DMS 273 treated with DMSO at 0.1 percent for 48 hours (cell line): ENCODE measurements around the gene RDH16.
"Not testable (repeated sequence)": the region's sequence is repeated elsewhere in the genome, so short reads cannot be mapped to it uniquely, and the experiment has no call there.

Source experiments
- DNase-seq: peaks from one replicate; lab custom pipeline; 2025; lab: John Stamatoyannopoulos, UW

The RDH16 gene

DNA sequence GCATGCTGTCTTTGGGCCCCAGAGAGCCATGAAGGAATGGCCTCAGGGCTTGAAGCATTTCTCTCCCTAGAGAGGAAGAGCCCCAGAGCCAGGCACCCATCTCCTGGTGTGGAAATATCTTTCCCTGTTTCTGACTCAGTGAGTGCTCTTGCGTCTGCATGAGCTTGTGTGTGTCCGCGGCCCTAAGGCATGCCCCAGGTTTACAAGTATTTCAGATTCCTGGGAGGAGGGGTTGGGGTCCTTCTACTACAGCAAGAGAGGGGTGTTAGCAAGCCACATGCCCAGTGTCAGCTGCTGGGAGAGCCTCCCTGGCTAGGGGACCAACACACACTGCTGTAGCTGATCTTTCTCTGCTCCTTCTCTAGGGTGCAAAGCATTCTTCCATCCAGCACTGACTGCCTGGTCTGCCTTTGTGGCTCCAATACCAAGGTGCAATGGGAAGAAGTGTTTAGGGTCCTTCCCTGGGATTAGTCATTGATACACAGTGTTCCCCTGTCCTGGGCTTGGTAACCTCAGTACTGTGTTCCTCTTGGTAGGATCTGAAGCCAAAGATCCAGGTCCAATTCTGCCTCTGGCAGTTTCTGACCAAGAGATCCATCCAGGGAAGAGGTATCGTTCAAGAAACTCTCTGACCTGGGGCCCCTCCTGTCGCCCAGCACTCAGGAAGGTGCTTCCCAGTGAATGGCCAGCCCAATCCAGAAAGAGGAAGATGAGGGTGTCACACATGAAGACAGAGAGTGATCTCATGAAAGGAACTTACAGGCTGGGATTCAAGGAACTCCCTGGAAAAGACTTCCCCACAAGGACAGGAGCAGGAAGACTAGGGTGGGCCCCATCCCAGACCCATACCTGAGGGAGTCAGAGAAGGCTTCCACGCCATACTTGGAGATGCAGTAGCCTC, 3.1 kb downstream of the RDH16 start:
- no peak for DNase-seq

DNA sequence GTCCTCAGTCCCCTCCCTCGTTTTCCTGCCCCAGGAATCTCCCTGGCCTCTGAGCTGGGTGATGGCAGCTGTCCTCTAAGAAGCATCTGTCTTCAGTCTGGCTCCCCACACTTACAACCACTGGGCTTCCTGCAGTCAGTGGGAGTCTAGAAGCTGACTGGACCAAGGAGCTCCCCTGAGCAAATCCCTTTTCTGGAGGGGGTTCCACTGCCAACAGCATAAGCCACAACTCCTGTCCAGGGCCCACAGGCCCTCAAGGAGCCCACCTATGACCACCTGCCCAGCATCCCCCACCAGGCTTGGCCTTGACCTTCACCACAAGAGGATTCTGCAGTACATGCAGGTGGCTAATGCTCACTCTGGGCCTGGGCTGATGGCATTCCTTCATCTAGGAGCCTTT, 4.1 kb downstream of the RDH16 start:
- no peak for DNase-seq

DNA sequence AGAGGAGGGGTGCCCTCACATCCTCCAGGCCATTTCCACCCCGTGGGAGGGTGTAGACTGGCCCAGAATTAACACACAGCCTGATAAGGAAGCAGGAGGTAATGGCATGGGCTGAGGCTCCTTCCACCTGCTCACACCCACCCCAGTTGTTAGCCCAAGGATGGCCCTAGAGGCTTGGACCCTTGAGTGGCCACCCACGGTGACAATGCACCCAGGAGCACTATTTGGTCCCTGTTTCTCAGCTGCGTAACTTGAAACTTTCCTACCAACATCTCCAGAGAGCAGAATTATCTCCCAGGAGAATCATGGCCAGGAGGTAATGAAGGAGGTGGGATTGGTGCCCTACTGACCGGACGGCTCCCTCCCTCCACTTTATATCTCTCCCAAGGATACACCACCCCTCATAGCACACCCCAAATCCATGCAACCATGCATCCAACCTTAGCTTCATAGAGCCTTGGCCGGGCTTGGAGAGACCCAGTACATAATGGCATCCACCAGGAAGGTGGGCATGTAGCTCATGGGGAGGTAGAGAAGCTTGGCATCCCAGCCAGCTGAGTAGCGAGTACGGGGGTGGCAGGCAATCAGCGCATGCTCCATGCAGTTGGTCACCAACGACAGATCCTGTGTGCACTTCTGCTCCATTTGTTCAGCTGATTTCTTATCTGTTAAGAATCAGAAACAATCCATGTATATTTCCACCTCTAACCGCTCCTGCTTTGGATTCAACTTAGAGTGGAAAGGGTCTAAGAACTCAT, 5.6 kb downstream of the RDH16 start:
- no peak for DNase-seq

DNA sequence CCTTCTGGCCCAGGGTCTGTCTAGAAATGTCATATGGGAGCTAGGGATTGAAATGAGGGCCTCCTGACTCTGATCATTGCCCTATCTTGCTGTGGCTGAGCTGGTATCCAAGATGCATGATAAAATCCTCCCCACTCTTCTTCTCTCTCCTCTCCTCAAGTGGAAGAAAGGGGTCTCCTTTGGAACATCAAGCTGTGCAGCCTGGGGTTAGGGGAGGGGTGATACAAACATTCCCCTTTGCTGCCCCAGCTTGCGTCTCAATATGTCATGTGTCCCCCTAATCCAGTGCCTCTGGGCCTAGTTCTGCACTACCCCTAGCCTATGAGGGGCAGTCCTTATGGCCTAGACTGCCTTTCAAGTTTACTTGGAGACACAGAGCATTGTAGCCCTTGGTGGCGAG, 8.5 kb downstream of the RDH16 start:
- DNase-seq = no peak

DNA sequence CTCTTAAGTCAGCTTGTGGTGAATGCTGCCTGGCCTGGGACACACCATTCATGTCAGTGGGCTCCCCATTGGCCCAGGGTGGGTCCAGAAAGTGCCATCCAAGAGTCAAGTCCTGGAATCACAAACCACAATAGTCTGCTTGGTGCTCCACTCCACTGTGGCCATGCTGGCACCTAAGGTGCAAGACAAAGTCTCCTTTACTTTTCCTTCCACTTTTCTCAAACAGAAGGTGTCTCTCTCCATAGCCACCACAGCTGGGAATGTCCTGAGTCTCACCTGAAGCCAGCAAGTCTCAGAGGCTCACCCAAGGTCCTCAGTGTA, 9.0 kb downstream of the RDH16 start:
- no peak for DNase-seq

DNA sequence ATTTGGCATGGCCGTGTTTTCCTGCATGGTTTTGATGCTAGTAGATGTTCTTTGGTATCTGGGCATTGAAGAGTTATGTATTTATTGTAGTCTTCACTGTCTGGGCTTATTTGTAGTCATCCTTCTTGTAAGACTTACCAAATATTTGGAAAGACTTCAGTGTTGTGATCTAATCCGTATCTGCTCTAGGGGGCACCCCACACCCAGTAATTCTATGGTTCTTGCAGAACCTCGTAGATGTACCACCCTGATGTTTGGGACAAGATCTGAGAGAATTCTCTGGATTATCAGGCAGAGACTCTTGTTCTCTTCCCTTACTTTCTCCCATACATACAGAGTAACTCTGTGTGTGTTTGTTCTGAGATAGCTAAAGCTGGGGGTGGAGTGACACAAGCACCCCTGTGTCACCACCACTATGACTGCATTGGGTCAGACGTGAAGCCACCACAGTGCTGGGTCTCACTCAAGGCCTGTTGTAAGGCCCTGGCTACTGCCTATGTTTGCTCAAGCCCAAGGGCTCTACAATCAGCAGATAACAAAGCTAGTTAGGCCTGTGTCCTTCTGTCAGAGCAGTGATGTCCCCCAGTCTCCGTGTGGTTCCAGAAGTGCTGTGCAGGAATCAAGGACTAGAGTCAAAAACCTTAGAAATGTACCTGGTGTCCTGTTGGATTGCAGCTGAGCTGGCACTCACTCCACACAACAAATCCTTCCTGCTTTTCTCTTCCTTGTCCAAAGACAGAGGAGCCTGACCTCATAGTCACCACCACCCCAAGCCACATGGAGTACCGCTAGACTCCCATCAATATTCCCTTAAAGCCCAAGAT, 9.6 kb downstream of the RDH16 start:
- DNase-seq = no peak

DNA sequence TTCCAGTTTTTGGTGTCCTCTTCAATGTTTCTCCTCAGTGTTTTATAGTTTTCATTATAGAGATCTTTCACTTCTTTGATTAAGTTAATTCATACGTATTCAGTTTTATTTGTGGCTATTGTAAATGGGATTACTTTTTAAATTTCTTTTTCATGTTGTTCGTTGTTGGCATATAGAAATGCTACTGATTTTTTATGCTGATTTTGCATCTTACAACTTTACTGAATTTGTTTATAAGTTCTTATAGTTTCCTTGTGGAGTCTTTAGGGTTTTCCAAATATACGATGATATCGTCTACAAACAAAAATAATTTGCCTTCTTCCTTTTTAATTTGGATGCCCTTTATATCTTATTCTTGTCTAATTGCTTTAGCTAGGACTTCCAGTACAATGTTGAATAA, 13.5 kb downstream of the RDH16 start:
- DNase-seq = no peak

GRCh38 chr12:56943374-56943773, 14.0 kb downstream of the RDH16 start:
- not testable (repeated sequence) for DNase-seq

- no peak for DNase-seq
Measured at GRCh38 chr12:56941299-56942017, 15.9 kb downstream of the RDH16 start.

- DNase-seq = not testable (repeated sequence)
Measured at GRCh38 chr12:56940942-56941298, 16.5 kb downstream of the RDH16 start.

DNA sequence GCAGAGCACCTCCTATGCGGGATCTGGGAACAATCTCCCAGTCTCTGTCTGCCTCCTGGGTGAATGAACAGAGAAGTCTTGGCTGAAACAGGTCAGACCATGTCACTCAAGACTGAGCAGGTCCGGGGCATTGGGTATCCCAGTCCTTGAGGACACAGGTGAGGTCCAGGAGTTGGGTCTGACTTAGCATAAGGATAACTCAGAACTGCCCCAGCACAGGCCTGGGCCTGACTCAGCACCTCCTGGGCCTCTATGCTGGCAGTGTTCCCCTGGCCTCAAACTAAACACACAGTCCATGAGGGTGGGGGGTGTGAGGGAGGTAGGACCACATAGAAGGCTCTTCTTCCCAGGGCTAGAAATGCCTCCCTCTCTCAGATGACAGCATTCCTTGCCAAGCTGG, 21.7 kb downstream of the RDH16 start:
- DNase-seq = no peak

DNA sequence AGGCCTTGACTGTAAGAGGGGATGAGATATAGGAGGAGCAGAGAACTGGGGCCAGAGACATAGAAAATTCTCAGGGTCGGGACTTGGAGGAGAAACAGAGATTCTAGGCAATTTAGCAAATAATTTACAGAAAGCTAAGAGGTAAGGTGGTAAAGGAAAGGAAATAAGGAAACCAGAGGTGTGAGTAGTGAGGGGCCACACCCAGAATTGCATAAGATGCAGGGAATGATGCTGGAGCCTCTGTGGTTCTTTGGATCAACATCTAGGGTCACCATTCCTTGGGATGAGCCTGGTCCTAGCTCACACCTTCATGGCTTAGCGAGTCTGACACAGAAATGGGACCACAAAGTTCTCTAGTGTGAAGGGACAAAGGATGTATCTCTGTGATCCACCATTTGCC, 22.3 kb downstream of the RDH16 start:
- DNase-seq = no peak

DNA sequence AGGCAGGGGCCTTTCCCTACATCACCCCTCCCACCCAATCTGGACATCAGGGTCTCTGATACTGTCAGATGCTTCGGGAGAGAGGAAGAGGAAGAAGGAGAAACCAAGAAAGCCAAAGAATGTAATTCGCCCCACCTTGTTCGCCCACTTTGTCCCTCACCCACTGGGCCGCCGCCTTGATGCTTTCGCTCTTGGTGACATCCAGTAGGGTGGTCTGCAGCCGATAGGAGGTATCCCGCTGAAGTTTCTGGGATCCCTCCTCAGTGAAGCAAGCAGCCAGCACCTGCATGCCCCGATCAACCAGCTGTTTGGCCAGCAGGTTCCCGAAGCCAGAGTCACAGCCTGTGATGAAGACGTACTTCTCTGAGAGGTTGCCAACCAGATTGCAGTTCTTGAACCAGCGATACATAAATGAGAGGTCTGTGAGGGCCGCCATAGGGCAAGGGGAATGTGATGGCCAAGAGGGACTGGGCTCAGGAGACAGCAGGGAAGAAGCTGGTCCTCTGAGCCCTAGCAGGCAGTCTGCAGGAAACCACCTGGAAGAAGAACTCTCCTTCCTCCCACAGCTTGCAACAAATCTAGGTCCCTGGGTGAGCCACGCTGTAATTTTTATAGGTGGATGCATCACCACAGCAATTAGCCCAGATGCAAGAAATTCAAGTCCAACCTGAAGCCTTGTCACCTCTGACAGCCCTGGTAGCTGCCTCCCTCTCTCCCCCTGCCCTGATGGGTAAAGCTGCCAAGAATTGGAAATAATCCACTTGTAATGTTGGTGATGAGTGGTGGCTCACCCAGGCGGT, 23.4 kb downstream of the RDH16 start, which contains the start of gene SDR9C7:
SDR9C7 (minus strand) TSS at position 583 of the 800 bp plus-strand sequence; CDS start at position 436, 147 bp downstream.
- DNase-seq = no peak

DNA sequence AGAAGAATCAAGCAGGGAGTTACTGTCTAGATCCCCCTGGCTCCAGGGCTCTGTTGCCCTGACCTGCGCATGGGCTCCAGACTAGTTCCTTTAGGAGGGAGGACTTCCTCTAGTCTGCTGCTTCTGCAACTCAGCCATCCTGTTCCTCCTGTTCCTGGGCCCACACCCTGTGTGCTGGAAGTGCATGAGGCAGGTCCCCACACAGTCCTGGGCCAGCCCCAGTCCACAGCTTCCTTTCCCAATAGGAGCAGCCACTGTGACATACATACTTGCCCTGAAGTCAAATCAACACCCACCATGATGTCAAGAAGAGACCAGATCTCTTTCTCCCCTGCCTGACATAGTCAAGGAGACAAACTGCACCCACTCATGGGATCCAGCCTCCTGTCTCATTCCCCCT, 24.5 kb downstream of the RDH16 start:
- no peak for DNase-seq

DNA sequence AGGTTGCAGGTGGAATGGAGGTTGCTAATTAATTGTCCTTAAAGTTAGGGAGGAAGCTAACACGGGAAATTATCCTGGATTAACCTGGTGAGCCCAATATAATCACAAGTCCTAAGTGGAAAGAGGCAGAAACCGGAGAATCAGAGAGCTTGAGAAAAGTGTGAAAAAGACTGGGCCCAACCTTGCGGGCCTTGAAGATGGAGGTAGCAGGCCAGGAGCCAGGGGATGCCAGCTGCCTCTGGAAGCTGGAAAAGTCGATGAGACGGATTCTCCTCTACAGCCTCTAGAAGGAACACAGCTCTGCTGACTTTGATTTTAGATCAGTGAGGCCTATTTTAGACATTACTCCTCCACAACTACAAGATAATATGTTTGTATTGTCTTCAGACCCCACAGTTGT, 25.3 kb downstream of the RDH16 start:
- no peak for DNase-seq

DNA sequence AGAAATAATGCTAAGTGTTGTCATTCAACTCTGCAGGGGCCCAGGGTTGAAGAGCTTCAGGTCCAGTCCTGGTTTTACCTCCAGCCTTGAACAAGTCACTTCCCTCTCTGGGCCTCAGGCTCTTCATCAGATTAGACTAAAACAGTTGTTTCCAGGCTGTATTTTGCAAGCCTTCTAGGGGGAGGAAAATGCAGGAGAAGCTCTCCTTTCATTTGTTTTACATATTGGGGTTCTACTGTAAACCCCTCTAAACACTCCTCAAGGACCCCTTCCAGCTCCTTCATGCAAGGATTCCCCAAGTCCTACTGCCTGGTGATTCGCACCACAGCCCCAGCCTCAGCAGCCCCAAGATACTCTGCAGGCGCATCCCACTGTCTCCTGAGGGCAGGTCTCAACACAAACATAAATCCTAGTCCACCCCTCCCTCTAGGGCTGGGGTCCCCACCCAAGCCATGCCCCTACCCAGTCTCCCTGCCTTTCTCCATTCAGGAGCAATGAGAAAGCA, 25.9 kb downstream of the RDH16 start:
- DNase-seq = no peak

- DNase-seq = no peak
Measured at GRCh38 chr12:56930241-56930640, 27.2 kb downstream of the RDH16 start.

GRCh38 chr12:56929780-56930179, 27.6 kb downstream of the RDH16 start:
- no peak for DNase-seq

GRCh38 chr12:56928262-56928661, 29.1 kb downstream of the RDH16 start:
- no peak for DNase-seq

GRCh38 chr12:56927281-56927680, 30.1 kb downstream of the RDH16 start:
- no peak for DNase-seq

- no peak for DNase-seq
Measured at GRCh38 chr12:56922031-56922430, 35.4 kb downstream of the RDH16 start.
